Measurements from ENCODE around the gene TRAFD1. TPM values are rescaled to one million over a fixed set of nuclear protein-coding genes. Genes with fewer than 3 reads are reported as not detected.

TRAFD1 gene
- total and polyA plus RNA-seq, 2 of the 13 experiments (the other 11 are each of a cell fraction or from before 2014, with no cell fraction given), result 9.5 to 20.9 TPM

DNA sequence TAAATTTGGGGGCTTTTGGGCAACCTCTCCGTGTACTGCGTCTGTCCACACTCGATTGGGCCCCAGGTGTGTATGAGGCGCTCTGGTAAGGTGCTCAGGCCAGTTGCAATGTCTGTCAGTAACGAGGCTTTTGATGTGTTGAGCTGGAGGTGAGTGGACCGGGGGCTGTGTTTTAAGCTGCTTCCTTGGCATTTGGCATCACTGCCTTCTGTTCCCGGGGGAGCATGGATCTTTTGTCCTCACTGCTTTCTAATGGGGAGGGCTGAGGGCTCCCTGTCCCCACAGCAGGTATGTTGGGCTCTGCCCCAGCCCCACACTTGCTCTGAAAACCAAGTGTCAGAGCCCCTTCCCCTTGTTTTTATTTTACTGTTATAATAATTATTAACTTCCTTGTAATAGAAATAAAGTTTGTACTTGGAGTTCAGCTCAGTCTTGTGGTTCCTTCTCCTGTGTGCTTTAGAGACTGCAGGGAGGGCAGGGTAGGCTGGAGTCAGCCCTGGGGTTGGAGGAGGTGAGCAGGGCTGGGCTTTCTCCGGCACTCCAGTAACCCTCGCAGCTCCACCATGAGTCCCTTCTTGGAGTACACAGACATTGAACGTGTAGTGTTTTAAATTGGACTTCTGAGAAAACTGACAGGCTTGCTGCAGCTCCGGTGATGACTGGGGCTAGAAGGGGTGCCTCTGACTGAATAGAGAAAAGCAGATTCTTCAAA, 28.0 kb downstream of the TRAFD1 start:
- CTCF ChIA-PET (ENCODE audit: low intra/inter-chr PET ratio, low total read pairs), result no interaction called here
- Histone ChIP-seq H3K4me1 (ENCODE audit: insufficient read depth, low read length) (peaks cover 16% of the 10 kb centered on the region), H3K9ac (ENCODE audit: insufficient read depth, low read depth, low read length) (no peak overlapping the region), H3K9me3 (ENCODE audit: low read length) (no peaks in the 10 kb centered on the region), H3K27ac (ENCODE audit: extremely low read length, insufficient read depth, low read length) (no peak overlapping the region), H3K4me3 (replicated peaks in 1 of 3; ENCODE audit: insufficient read depth in 1 of 3, low read depth in 2 of 3, low read length in 3 of 3) (no peak overlapping the region), H2AFZ (ENCODE audit: low read length) (no peak overlapping the region), H3K36me3 (replicated peaks in 1 of 2; ENCODE audit: control insufficient read depth in 1 of 2, insufficient read depth in 2 of 2, low read length in 2 of 2) (peaks cover 7 to 36% of the 10 kb centered on the region in 2 experiments; a peak in 4 of 5 replicates), H3K27me3 (ENCODE audit: control insufficient read depth in 1 of 2, insufficient read depth in 2 of 2, low read length in 2 of 2) (no peaks in the 10 kb centered on the region; a peak in 1 of 5 replicates), H4K20me1 (ENCODE audit: insufficient read depth, low read length) (no peaks in the 10 kb centered on the region), H3K4me2 (ENCODE audit: low read depth, low read length) (no peak overlapping the region), H3K79me2 (ENCODE audit: insufficient read depth, low read length) (no peaks in the 10 kb centered on the region)
- POLR2A ChIA-PET, result no interaction called here
- DNase-seq (ENCODE audit: low spot score), result no peak
- BruUV-seq (replicated peaks), result no TSS peak
- ATAC-seq, result no peak; the same call in 2 of the 3 replicates
- 98% methylated on average over 5 of the region's 11 CpGs for WGBS (ENCODE audit: low lambda C conversion rate)
- FAIRE-seq, result no peak
- in situ Hi-C loops (cut with HindIII; ENCODE audit: extremely low pct_ligation_motif_present, low pct_unique_long_range_greater_than_20kb) (no loop called here), intact Hi-C loops (cut with micrococcal nuclease; ENCODE audit: unreplicated experiment) (no loop called here)
- TF ChIP-seq ZNF607 (CRISPR knock-in tag; IDR thresholded peaks at IDR 0.05; ENCODE audit: borderline replicate concordance) (no peak), ZNF660 (CRISPR knock-in tag; IDR thresholded peaks at IDR 0.05; ENCODE audit: borderline replicate concordance, low read depth) (no peak), ZMAT3 (CRISPR knock-in tag; conservative IDR thresholded peaks at IDR 0.05) (no peak), HES4 (CRISPR knock-in tag; IDR thresholded peaks at IDR 0.05; ENCODE audit: borderline replicate concordance) (no peak), ZNF672 (CRISPR knock-in tag; IDR thresholded peaks at IDR 0.05) (no peak), ELF1 (CRISPR knock-in tag; IDR thresholded peaks at IDR 0.05) (no peak), ZMYM4 (CRISPR knock-in tag; IDR thresholded peaks at IDR 0.05) (no peak), ZNF746 (CRISPR knock-in tag; IDR thresholded peaks at IDR 0.05) (no peak), ZNF709 (CRISPR knock-in tag; IDR thresholded peaks at IDR 0.05) (no peak), SNAPC2 (CRISPR knock-in tag; IDR thresholded peaks at IDR 0.05) (no peak), ZNF33B (CRISPR knock-in tag; IDR thresholded peaks at IDR 0.05) (no peak), RARA (CRISPR knock-in tag; IDR thresholded peaks at IDR 0.05) (no peak), ZNF737 (CRISPR knock-in tag; IDR thresholded peaks at IDR 0.05; ENCODE audit: borderline replicate concordance) (no peak), ZNF350 (CRISPR knock-in tag; IDR thresholded peaks at IDR 0.05; ENCODE audit: borderline replicate concordance, low read depth) (no peak)
- TF ChIP-seq, protein P1, sequence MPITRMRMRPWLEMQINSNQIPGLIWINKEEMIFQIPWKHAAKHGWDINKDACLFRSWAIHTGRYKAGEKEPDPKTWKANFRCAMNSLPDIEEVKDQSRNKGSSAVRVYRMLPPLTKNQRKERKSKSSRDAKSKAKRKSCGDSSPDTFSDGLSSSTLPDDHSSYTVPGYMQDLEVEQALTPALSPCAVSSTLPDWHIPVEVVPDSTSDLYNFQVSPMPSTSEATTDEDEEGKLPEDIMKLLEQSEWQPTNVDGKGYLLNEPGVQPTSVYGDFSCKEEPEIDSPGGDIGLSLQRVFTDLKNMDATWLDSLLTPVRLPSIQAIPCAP (CRISPR knock-in tag; IDR thresholded peaks at IDR 0.05; ENCODE audit: low read depth), result no peak
- TF ChIP-seq, protein P2, sequence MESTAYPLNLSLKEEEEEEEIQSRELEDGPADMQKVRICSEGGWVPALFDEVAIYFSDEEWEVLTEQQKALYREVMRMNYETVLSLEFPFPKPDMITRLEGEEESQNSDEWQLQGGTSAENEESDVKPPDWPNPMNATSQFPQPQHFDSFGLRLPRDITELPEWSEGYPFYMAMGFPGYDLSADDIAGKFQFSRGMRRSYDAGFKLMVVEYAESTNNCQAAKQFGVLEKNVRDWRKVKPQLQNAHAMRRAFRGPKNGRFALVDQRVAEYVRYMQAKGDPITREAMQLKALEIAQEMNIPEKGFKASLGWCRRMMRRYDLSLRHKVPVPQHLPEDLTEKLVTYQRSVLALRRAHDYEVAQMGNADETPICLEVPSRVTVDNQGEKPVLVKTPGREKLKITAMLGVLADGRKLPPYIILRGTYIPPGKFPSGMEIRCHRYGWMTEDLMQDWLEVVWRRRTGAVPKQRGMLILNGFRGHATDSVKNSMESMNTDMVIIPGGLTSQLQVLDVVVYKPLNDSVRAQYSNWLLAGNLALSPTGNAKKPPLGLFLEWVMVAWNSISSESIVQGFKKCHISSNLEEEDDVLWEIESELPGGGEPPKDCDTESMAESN (CRISPR knock-in tag; conservative IDR thresholded peaks at IDR 0.05), result no peak
- TF ChIP-seq, protein P3, sequence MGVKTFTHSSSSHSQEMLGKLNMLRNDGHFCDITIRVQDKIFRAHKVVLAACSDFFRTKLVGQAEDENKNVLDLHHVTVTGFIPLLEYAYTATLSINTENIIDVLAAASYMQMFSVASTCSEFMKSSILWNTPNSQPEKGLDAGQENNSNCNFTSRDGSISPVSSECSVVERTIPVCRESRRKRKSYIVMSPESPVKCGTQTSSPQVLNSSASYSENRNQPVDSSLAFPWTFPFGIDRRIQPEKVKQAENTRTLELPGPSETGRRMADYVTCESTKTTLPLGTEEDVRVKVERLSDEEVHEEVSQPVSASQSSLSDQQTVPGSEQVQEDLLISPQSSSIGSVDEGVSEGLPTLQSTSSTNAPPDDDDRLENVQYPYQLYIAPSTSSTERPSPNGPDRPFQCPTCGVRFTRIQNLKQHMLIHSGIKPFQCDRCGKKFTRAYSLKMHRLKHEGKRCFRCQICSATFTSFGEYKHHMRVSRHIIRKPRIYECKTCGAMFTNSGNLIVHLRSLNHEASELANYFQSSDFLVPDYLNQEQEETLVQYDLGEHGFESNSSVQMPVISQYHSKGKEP (CRISPR knock-in tag; IDR thresholded peaks at IDR 0.05), result no peak
- TF ChIP-seq, protein P4, sequence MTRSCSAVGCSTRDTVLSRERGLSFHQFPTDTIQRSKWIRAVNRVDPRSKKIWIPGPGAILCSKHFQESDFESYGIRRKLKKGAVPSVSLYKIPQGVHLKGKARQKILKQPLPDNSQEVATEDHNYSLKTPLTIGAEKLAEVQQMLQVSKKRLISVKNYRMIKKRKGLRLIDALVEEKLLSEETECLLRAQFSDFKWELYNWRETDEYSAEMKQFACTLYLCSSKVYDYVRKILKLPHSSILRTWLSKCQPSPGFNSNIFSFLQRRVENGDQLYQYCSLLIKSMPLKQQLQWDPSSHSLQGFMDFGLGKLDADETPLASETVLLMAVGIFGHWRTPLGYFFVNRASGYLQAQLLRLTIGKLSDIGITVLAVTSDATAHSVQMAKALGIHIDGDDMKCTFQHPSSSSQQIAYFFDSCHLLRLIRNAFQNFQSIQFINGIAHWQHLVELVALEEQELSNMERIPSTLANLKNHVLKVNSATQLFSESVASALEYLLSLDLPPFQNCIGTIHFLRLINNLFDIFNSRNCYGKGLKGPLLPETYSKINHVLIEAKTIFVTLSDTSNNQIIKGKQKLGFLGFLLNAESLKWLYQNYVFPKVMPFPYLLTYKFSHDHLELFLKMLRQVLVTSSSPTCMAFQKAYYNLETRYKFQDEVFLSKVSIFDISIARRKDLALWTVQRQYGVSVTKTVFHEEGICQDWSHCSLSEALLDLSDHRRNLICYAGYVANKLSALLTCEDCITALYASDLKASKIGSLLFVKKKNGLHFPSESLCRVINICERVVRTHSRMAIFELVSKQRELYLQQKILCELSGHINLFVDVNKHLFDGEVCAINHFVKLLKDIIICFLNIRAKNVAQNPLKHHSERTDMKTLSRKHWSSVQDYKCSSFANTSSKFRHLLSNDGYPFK (CRISPR knock-in tag; IDR thresholded peaks at IDR 0.05; ENCODE audit: borderline replicate concordance), result no peak
